IPS-18a (cell line): Measurements from ENCODE around the gene SMCO1.
A peak's percentile ranks its signal among the peaks of the same experiment; 100 is the strongest.
"Not testable (repeated sequence)": the region's sequence is repeated elsewhere in the genome, so short reads cannot be mapped to it uniquely, and the experiment has no call there.

Experiments used
- H3K27ac ChIP-seq: one replicate; pipeline ENCODE4 v1.5.1; 2013; ENCODE audit warnings: low read length
- H3K27me3 ChIP-seq: one replicate; pipeline ENCODE4 v1.6.1; 2013; ENCODE audit warnings: mild to moderate bottlenecking, low read length; ENCODE audit not compliant: control insufficient read depth, insufficient read depth
- H3K36me3 ChIP-seq: one replicate; pipeline ENCODE4 v1.6.1; 2013; ENCODE audit warnings: low read depth, low read length; ENCODE audit not compliant: control insufficient read depth
- H3K4me1 ChIP-seq: one replicate; pipeline ENCODE4 v1.6.1; 2013; ENCODE audit warnings: low read depth, low read length; ENCODE audit not compliant: control insufficient read depth
- H3K4me3 ChIP-seq: one replicate; pipeline ENCODE4 v1.5.1; 2013; ENCODE audit warnings: low read length
- H3K9ac ChIP-seq: one replicate; pipeline ENCODE4 v1.6.1; 2013; ENCODE audit warnings: mild to moderate bottlenecking, low read length, moderate library complexity
- H3K9me3 ChIP-seq: one replicate; pipeline ENCODE4 v1.6.1; 2013; ENCODE audit warnings: low read depth, low read length; ENCODE audit not compliant: control insufficient read depth

The SMCO1 gene

DNA sequence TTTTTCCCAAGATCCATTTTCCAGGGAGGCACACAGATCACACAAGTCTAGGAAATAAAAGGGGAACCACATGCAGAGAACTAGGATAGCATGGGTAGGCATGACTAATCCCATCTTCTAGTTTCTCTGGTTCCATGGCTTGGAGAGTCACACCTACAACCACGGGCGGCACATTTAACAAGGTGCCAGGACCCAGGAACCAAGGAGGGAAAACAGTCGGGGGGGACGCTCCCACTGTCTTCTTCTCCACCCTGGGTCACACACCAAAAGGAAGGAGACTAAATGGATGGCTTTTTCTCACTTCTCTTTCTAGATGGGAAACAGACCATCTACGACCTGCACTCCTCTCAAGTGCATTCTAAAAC lies 4.6 kb upstream of the SMCO1 start:
- H3K9me3 ChIP-seq: peaks cover 21% of the 10 kb centered on the region
- no peak overlapping the region for H3K9ac ChIP-seq
- H3K4me1 ChIP-seq: peaks cover 13% of the 10 kb centered on the region
- H3K36me3 ChIP-seq: no peaks in the 10 kb centered on the region
- H3K27ac ChIP-seq: no peak overlapping the region
- no peak overlapping the region for H3K4me3 ChIP-seq
- H3K27me3 ChIP-seq: no peaks in the 10 kb centered on the region

- H3K9me3 ChIP-seq: peaks cover 21% of the 10 kb centered on the region
- H3K4me1 ChIP-seq: peaks cover 13% of the 10 kb centered on the region
- no peak overlapping the region for H3K9ac ChIP-seq
- no peaks in the 10 kb centered on the region for H3K36me3 ChIP-seq
- no peak overlapping the region for H3K4me3 ChIP-seq
- peak overlapping the region; percentile 91 for H3K27ac ChIP-seq
- H3K27me3 ChIP-seq: no peaks in the 10 kb centered on the region
Observed at GRCh38 chr3:196518966-196519717, 4.0 kb upstream of the SMCO1 start.

GRCh38 chr3:196517919-196518318 lies 2.8 kb upstream of the SMCO1 start:
- H3K9me3 ChIP-seq: peaks cover 21% of the 10 kb centered on the region
- H3K4me3 ChIP-seq: peak overlapping the region; percentile 24
- peak overlapping the region; percentile 66 for H3K9ac ChIP-seq
- H3K36me3 ChIP-seq: no peaks in the 10 kb centered on the region
- peak overlapping the region; percentile 91 for H3K27ac ChIP-seq
- peaks cover 13% of the 10 kb centered on the region for H3K4me1 ChIP-seq
- no peaks in the 10 kb centered on the region for H3K27me3 ChIP-seq

DNA sequence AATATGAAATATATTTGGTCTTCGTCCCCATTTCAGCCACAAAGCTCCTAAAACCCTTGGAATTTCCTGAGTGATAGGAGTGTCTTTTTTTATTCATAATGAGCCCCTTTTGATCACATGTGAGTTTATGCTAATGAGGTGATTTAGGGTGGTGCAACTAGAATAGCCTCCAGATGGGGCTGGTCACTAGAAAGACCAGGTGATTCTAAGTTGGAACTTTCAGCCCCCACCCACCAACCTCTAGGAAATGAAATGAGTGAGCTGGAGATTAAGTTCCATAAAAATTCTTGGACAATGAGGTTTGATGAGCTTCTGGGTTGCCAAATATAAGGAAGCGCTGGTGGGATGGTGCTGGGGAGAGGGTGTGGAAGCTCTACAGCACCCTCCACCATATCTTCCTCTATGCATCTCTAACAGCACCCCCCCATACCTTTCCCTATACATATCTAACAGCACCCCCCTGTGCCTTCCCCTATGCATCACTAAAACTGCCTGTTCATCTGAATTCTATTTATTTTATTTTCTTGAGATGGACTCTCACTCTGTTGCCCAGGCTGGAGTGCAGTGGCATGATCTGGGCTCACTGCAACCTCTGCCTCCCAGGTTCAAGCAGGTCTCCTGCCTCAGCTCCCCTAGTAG lies 2.1 kb upstream of the SMCO1 start:
- Histone ChIP-seq H3K27me3 (no peaks in the 10 kb centered on the region), H3K36me3 (no peaks in the 10 kb centered on the region), H3K9ac (peak overlapping the region; percentile 66), H3K27ac (peak overlapping the region; percentile 90), H3K4me3 (peak overlapping the region; percentile 24), H3K4me1 (peaks cover 13% of the 10 kb centered on the region), H3K9me3 (peaks cover 21% of the 10 kb centered on the region)

DNA sequence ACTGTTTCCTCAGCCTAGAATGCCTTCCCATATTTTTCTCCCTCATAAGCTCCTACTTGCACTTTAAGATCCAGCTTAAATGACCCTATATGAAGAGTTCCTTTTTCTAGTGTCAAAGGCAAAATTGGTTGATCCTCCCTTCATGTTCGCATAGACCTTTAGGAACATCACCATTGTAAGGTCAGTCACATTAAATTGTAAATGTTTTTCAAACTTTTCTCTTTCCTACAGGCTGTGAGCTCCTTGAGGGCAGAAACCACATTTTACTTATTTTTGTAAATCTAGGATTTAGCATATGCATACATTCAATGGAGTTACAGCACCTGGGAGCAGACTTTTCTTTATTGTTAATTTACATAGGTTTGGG lies 813 bp downstream of the SMCO1 start:
- no peak overlapping the region for H3K27ac ChIP-seq
- no peak overlapping the region for H3K9ac ChIP-seq
- no peaks in the 10 kb centered on the region for H3K36me3 ChIP-seq
- H3K27me3 ChIP-seq: no peaks in the 10 kb centered on the region
- no peak overlapping the region for H3K4me3 ChIP-seq
- H3K9me3 ChIP-seq: peaks cover 9% of the 10 kb centered on the region
- H3K4me1 ChIP-seq: peaks cover 13% of the 10 kb centered on the region

DNA sequence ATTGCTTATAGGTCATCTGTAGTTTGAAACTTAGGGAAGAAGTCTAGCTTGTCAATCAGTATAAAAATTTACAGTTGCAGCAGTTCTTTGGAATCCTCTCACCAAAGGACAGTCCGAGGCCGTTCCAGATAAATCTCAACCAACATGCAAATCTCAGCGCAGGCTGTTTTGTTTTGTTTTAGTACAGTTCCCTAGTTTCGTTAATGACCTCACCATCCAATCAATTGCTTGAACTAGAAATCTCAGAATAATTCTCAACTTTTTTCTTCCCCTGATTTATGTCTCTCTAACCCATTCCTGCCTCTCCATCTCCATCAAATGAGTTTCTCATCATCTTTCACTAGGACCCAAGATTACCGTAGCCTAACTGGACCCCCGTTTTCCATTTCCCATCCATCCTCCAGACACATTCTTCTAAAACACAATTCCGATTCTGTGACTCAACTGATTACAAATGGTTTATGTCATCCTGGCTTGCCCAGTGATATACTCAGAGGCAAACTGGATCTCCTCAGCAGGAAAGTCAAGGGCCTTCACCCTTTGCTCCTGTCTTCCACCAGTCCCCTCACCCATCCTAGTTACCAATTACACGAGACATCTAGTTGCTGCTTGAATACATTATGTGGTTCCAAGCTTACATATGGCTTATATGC lies 1.3 kb downstream of the SMCO1 start:
- H3K4me1 ChIP-seq: peaks cover 13% of the 10 kb centered on the region
- H3K4me3 ChIP-seq: no peak overlapping the region
- H3K27me3 ChIP-seq: no peaks in the 10 kb centered on the region
- H3K27ac ChIP-seq: no peak overlapping the region
- peaks cover 4% of the 10 kb centered on the region for H3K9me3 ChIP-seq
- no peaks in the 10 kb centered on the region for H3K36me3 ChIP-seq
- no peak overlapping the region for H3K9ac ChIP-seq

DNA sequence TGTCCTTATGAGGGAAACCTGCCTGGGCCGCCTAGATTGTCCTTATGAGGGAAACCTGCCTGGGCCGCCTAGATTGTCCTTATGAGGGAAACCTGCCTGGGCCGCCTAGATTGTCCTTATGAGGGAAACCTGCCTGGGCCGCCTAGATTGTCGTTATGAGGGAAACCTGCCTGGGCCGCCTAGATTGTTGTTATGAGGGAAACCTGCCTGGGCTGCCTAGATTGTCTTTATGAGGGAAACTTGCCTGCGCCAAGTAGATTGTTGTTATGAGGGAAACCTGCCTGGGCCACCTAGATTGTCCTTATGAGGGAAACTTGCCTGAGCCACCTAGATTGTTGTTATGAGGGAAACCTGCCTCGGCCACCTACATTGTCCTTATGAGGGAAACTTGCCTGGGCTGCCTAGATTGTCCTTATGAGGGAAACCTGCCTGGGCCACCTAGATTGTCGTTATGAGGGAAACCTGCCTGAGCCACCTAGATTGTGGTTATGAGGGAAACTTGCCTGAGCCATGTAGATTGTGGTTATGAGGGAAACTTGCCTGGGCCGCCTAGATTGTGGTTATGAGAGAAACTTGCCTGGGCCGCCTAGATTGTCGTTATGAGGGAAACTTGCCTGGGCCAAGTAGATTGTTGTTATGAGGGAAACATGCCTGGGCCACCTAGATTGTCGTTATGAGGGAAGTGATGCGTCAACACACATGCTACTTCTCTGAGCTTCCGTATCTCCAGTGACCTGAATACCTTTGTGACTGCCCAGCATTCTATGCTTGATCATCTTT lies 3.3 kb downstream of the SMCO1 start:
- H3K9me3 ChIP-seq, H3K9ac ChIP-seq, H3K27me3 ChIP-seq, H3K36me3 ChIP-seq, H3K4me3 ChIP-seq, H3K27ac ChIP-seq, H3K4me1 ChIP-seq: not testable (repeated sequence)

- not testable (repeated sequence) for H3K9ac ChIP-seq, H3K4me1 ChIP-seq, H3K9me3 ChIP-seq, H3K36me3 ChIP-seq, H3K27me3 ChIP-seq, H3K4me3 ChIP-seq, H3K27ac ChIP-seq
Observed at GRCh38 chr3:196511108-196511507, 4.0 kb downstream of the SMCO1 start.

DNA sequence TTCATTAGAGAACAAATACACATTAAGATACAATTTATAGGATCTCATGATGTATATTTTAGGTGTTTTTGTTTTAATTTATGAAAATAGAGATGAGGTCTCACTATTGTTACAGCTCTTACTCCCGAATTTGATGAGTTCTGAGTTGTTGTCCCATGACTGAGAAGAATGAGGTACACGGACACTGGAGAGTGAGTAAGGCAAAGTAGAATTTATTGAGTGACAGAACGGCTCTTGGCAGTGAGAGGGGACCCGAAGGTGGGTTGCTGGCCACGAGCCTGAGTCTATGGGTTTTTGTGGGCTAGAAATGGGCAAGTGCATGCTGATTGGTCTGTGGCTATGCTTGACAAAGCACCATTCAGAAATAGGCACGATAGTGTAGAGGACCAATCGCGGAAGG lies 8.5 kb downstream of the SMCO1 start:
- Histone ChIP-seq H3K9me3 (peaks cover 6% of the 10 kb centered on the region), H3K27ac (no peak overlapping the region), H3K27me3 (no peaks in the 10 kb centered on the region), H3K4me3 (no peak overlapping the region), H3K4me1 (no peaks in the 10 kb centered on the region), H3K36me3 (no peaks in the 10 kb centered on the region), H3K9ac (no peak overlapping the region)

- H3K9me3 ChIP-seq: peaks cover 6% of the 10 kb centered on the region
- H3K27ac ChIP-seq: no peak overlapping the region
- H3K27me3 ChIP-seq: no peaks in the 10 kb centered on the region
- peaks cover 7% of the 10 kb centered on the region for H3K4me1 ChIP-seq
- H3K36me3 ChIP-seq: no peaks in the 10 kb centered on the region
- no peak overlapping the region for H3K4me3 ChIP-seq
- H3K9ac ChIP-seq: no peak overlapping the region
Observed at GRCh38 chr3:196504556-196504955, 10.6 kb downstream of the SMCO1 start.

DNA sequence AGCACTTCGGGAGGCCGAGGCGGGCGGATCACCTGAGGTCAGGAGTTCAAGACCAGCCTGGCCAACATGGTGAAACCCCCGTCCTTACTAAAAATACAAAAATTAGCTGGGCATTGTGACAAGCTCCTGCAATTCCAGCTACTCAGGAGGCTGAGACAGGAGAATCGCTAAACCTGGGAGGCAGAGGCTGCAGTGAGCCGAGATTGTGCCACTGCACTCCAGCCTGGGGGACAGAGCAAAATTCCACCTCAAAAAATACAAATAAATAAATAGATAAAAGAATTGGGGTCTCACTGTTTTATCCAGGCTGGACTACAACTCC lies 11.1 kb downstream of the SMCO1 start:
- H3K4me3 ChIP-seq: peak overlapping the region; percentile 31
- not testable (repeated sequence) for H3K36me3 ChIP-seq, H3K27ac ChIP-seq, H3K9me3 ChIP-seq, H3K27me3 ChIP-seq, H3K4me1 ChIP-seq
- peak overlapping the region; percentile 37 for H3K9ac ChIP-seq
